ENCODE measurements around the gene SMYD2.

DNA sequence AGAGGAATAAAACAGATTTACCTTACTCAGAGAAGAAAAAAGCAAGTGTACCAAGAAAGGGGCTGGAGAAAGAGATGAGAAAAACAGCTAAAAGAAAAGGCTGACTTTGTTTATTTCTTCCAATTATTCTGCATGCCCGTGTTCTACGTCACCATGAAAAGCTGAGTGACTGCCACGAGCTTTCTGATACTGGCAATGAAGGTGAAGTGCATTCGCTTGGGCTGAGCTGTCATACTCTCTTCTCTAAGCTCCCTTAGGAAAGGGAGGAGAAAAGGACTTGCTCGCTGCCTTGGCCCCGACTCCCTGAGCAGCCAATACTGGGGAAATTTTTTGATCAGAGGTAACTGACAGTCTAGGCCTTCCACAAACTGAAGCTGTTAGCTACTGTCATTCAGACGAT is 105.4 kb downstream of the SMYD2 start:
- TF ChIP-seq POLR2A (IDR thresholded peaks at IDR 0.05; ENCODE audit: low read length) (no peak), GATA1 (IDR thresholded peaks at IDR 0.05; ENCODE audit: low read depth, low read length) (no peak)
